CD4-positive, alpha-beta T cell treated with Interleukin-15 for 1 hour (primary cell): ENCODE data around the gene CCDC177.

Experiments
- DNase-seq: peaks from one replicate; pipeline ENCODE4 v3.0.0-alpha.2; 2020

CCDC177 gene

GRCh38 chr14:69527635-69528034 is 47.0 kb downstream of the CCDC177 start:
- DNase-seq, result no peak

- no peak for DNase-seq
These were observed 48.8 kb downstream of the CCDC177 start for GRCh38 chr14:69525896-69526295.

- no peak for DNase-seq
These were observed 52.6 kb downstream of the CCDC177 start for GRCh38 chr14:69522026-69522425.
